Stimulated activated CD8-positive, alpha-beta memory T cell treated with anti-CD3 and anti-CD28 coated beads, Interleukin-2, amount 100 ng/mL, for 1 hour (primary cell): Measurements from ENCODE around the gene C9orf50.
"Not testable (repeated sequence)": the region's sequence is repeated elsewhere in the genome, so short reads cannot be mapped to it uniquely, and the experiment has no call there.

ENCODE experiments used
- DNase-seq, 2 donors: peaks; one replicate each; pipeline ENCODE4 v3.0.0-alpha.2; 2020; ENCODE audit warnings: low read depth in 2 of 2

Gene C9orf50

DNA sequence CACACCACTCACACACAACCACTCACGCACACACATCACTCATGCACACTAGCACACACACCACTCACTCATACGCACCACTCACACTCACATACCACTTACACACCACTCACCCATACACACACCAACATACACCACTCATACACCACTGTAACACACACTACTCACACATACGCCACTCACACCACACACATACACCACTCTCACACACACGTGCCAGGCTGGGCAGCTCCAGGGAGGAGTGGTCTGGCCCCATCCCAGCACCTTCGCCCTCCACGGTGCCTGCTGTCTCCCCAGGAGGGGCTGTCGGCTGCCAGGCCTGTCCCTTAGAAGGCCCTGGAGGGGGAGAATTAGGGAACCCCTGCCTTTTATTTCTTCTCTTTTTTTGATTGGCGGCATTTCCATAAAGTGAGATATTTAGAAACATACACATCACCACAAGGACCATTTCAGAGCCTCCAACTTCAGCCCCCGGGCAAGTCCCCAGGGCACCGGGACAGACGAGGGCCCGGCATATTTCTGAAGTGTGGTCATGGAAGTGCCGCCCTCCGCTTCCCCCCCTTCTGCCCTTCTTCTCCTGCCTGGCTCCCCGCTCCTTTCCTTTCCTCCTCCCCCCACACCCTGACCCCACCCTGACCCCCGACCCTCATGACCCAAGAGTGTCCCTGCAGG, 27.3 kb upstream of the C9orf50 start:
- DNase-seq, result no peak

- DNase-seq, result no peak
Measured at GRCh38 chr9:129647635-129648034, 26.7 kb upstream of the C9orf50 start.

GRCh38 chr9:129646654-129647053, 25.8 kb upstream of the C9orf50 start:
- no peak for DNase-seq

DNA sequence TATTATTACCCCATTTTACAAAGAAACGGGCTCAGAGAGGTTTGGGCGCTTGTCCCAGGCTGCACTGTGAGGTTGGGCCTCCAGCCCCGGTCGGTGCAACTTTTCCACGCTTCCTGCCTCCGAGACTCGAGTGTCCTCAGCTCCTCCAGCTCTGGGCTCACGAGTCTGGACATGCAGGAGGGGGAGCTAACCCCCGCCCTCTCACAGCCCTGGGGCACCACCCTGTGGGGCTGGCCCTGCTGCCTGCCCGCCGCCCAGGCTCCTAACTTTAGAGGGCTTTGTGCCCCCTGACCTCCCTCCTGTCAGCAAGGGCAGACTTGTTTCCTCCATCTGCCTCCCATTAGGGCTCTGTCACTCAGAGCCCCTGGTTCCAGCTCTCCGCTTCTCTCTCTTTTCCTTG, 25.4 kb upstream of the C9orf50 start:
- DNase-seq, result no peak

DNA sequence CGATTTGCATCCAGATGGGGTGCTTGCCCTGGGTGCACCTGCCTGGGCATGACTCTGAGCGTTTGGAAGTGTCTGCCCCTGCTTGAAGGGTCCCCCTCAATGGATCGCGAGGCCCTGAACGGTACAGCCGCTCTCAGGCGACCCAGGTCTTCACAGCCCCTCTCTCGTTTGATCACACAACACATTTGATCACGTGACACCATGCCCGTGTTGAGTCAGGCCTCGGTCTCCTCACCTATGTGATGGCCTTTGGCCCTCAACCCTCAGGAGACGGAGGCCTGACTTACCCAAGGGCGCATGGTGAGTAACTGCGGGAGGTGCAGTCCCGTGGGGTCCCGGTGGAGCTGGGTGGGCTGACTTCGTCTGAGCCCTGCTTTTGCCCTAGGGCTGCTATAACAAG, 24.0 kb upstream of the C9orf50 start:
- DNase-seq, result no peak

DNA sequence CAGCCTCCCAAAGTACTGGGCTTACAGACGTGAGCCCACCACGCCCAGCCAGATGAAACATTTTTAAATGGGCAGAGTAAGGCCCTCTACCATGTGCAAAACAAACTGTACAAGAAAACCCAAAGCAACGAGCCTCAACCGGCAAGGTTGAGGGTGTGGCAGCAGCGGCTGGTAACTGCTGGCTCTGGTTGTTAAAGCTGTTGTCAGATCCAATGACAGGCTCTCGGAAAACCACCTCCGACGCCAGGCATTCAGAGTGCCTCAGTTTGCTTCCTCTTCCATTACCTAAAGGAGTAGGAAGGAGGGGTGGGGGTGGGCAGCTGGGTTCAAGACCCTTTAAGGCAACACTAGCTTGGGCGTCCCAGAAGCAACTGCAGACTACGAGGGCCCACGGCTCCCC, 23.5 kb upstream of the C9orf50 start:
- DNase-seq, result no peak

DNA sequence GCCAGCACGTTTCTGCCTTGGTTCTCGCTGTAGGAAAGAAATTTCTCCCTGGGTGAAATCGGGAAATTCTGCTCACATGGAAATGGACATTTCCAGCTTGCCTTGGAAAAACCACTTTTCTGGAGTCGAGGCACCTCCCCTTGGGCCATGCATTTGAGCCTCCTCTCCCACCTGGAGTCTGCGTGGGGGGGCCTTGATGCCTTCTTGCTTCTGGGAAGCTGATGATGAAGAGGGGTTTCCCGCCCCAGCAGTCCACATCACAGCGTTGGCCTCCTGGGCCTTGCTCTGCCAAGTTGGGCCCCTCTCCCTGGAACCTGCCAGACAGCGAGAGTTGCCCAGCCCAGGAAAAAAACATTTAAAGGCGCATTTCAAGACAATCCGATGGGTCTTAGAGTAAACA, 22.8 kb upstream of the C9orf50 start:
- no peak for DNase-seq

GRCh38 chr9:129641750-129642585, 21.1 kb upstream of the C9orf50 start, which contains the start of gene ASB6:
Gene ASB6, minus strand, starts transcription at chr9:129642151. Its CDS starts 152 bp downstream, at chr9:129641999.
- peak; percentile 85 to 90 for DNase-seq

GRCh38 chr9:129640871-129641749, 20.2 kb upstream of the C9orf50 start:
- no peak for DNase-seq

- no peak for DNase-seq
Measured at GRCh38 chr9:129640086-129640870, 19.4 kb upstream of the C9orf50 start.

DNA sequence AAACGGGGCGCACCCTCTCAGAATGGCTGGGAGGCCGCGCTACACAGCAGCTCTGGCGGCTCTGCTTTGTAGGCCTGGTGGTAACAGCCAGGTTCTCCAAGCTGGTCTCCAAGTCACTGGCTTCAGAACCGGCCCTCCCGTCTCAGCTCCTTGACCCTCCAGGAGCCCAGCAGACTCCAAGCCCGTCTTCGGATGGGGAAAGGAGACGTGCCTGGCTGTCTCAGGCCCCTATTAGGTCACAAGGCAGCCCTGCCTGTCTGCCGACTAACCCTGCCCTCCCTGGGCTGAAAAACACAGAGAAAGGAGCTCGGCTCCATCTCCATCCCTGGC, 18.8 kb upstream of the C9orf50 start:
- no peak for DNase-seq

- DNase-seq, result no peak
Measured at GRCh38 chr9:129639034-129639630, 18.2 kb upstream of the C9orf50 start.

- DNase-seq, result no peak
Measured at GRCh38 chr9:129637673-129638439, 17.0 kb upstream of the C9orf50 start.

DNA sequence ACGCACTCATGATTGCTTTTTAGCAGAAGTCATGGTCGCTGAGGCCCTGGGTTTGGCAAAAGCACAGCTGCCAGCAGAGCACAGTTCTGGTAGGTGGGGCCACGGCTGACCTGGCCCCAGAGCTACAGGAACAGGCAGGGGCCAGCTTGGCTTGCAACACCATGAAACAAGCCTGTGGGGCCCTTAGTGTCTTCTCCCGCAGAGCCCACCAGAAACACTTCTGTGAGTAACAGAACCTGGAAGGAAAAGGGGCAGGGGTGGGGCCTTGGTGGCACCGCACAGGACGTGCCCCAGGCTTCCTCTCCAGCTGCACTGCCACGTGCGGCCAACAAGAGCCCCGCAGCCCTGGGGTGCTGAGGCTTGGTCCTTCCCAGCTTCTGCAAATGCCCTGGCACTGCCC, 16.2 kb upstream of the C9orf50 start:
- no peak for DNase-seq

DNA sequence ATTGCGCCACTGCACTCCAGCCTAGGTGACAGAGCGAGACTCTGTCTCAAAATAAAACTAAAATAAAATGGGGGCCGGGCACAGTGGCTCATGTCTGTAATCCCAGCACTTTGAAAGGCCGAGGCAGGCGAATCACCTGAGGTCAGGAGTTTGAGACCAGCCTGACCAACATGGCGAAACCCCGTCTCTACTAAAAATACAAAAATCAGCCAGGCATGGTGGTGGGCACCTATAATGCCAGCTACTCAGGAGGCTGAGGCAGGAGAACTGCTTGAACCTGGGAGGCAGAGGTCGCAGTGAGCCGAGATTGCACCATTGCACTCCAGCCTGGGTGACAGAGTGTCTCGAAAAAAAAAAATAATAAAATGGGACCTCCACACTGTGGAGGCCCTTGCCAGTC, 15.4 kb upstream of the C9orf50 start:
- not testable (repeated sequence) for DNase-seq

- no peak for DNase-seq
Measured at GRCh38 chr9:129635099-129636065, 14.5 kb upstream of the C9orf50 start.

DNA sequence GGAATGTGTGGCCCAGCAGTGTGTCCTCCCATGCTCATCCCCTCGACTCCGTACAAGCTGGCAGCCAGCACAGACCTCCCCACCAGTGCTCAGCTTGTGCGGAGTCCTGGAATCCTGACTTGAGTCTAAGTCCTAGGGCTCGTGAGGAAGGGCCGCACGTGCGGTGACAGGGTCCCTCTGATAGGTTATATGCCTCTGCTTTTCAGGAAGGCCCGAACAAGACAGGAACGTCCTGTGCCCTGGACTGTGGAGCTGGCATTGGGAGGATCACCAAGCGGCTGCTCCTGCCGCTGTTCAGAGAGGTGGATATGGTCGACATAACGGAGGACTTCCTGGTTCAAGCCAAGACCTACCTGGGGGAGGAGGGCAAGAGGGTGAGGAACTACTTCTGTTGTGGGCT, 12.9 kb upstream of the C9orf50 start:
- no peak for DNase-seq

DNA sequence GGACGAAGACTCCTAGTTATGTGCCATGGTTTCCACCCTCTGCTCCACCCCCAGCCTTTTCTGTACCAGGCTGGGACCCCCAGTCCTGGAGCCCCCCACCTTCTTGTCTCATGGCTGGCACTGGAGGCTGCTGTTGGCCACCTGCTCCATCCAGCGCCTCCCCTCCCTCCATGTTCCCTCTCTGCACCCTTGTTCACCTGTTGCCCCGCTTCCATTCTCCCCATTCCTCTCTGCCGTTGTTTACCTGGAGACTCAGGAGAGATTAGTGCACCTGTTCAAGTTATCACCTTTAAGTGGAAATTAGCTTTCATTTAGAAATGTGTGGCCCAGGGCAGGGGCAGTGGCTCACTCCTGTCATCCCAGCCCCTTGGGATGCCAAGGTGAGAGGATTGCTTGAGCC, 12.3 kb upstream of the C9orf50 start:
- no peak for DNase-seq

DNA sequence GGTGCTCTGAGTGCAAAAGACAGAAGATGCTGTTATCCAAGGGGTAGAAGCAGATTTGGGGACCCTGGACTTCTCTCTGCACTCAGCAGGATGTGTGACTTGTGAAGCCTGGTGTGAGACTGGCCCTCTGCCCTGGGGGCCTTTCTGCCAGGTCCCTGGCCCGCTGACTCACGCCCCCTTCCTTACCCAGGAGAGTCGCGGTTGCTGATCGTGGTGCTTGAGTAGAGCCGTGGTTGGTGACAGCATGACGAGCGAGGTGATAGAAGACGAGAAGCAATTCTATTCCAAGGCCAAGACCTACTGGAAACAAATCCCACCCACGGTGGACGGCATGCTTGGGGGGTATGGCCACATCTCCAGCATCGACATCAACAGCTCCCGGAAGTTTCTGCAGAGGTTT, 11.6 kb upstream of the C9orf50 start:
- no peak for DNase-seq
